SH-SY5Y (cell line): ENCODE data around the gene PRKCH.

Experiments used
- GATA2 ChIP-seq: IDR thresholded peaks from 2 replicates; pipeline ENCODE4 v1.6.1; 2011; ENCODE audit warnings: mild to moderate bottlenecking, low read depth, low read length
- GATA3 ChIP-seq: IDR thresholded peaks from 2 replicates; pipeline ENCODE4 v1.6.1; 2011; ENCODE audit warnings: low read depth, mild to moderate bottlenecking, low read length, moderate library complexity

- TF ChIP-seq GATA2, result no peak
- no peak for TF ChIP-seq GATA3
Observed at GRCh38 chr14:61277232-61277631, 44.1 kb upstream of the PRKCH start.
